CD14-positive monocyte (primary cell): ENCODE data around the gene TEF. TPM values are rescaled to one million over a fixed set of nuclear protein-coding genes. Genes with fewer than 3 reads are reported as not detected.

Experiments used
- DNase-seq, 3 donors: peaks; one replicate each; pipeline ENCODE4 v3.0.0-alpha.2; 2011 to 2022
- H2AFZ ChIP-seq: 2 replicates; pipeline ENCODE4 v1.6.0; 2012; ENCODE audit warnings: mild to moderate bottlenecking, low read depth, low read length, inconsistent platforms; ENCODE audit not compliant: insufficient read depth, poor library complexity, severe bottlenecking
- H3K27ac ChIP-seq, 2 donors: 1 replicate in 1 of 2; 2 replicates in 1 of 2; pipeline ENCODE4 v1.5.1; 2012 to 2013; ENCODE audit warnings: low read length in 2 of 2, control low read depth in 1 of 2, inconsistent platforms in 1 of 2, low read depth in 1 of 2, mild to moderate bottlenecking in 1 of 2
- H3K27me3 ChIP-seq, 2 donors: one replicate each; pipeline versions ENCODE4 v1.6.0 to v1.6.1; 2011 to 2013; ENCODE audit warnings: low read length in 2 of 2; ENCODE audit not compliant: control insufficient read depth in 2 of 2, insufficient read depth in 2 of 2
- H3K36me3 ChIP-seq, 2 donors: replicated peaks in 1 of 2; 1 replicate in 1 of 2; 2 replicates in 1 of 2; pipeline versions ENCODE4 v1.5.1 to v1.6.1; 2012 to 2013; ENCODE audit warnings: low read length in 2 of 2, control low read depth in 1 of 2, inconsistent platforms in 1 of 2, mild to moderate bottlenecking in 1 of 2; ENCODE audit not compliant: insufficient read depth in 2 of 2, control insufficient read depth in 1 of 2
- H3K4me1 ChIP-seq, 2 donors: 1 replicate in 1 of 2; 2 replicates in 1 of 2; pipeline versions ENCODE4 v1.5.1 to v1.6.1; 2012 to 2013; ENCODE audit warnings: low read length in 2 of 2, control low read depth in 1 of 2, inconsistent platforms in 1 of 2, mild to moderate bottlenecking in 1 of 2, moderate library complexity in 1 of 2; ENCODE audit not compliant: insufficient read depth in 2 of 2, control insufficient read depth in 1 of 2
- H3K4me2 ChIP-seq: replicated peaks from 2 replicates; pipeline ENCODE3; 2012; ENCODE audit warnings: low read length, moderate library complexity, mild to moderate bottlenecking; ENCODE audit not compliant: poor library complexity, severe bottlenecking; ENCODE audit errors: extremely low read depth
- H3K4me3 ChIP-seq, 3 experiments: fragments of 200-600 bp in 1 of 3; sonication (generic) in 1 of 3; replicated peaks in 1 of 3; 1 replicate in 2 of 3; 2 replicates in 1 of 3; pipeline ENCODE4 v1.5.1; 2011 to 2013; ENCODE audit warnings: low read length in 3 of 3, mild to moderate bottlenecking in 3 of 3, control low read depth in 2 of 3, low read depth in 2 of 3, inconsistent platforms in 1 of 3, moderate library complexity in 1 of 3
- H3K79me2 ChIP-seq: 2 replicates; pipeline ENCODE4 v1.6.0; 2012; ENCODE audit warnings: mild to moderate bottlenecking, control low read depth, inconsistent platforms, low read length, moderate library complexity; ENCODE audit not compliant: insufficient read depth
- H3K9ac ChIP-seq: 2 replicates; pipeline ENCODE4 v1.6.0; 2017; ENCODE audit warnings: low read length, mild to moderate bottlenecking; ENCODE audit not compliant: insufficient read depth, poor library complexity, severe bottlenecking
- H3K9me3 ChIP-seq, 2 donors: replicated peaks in 1 of 2; 1 replicate in 1 of 2; 2 replicates in 1 of 2; pipeline versions ENCODE4 v1.5.1 to v1.6.1; 2012 to 2013; ENCODE audit warnings: low read length in 2 of 2, control low read depth in 1 of 2; ENCODE audit not compliant: control insufficient read depth in 1 of 2, insufficient read depth in 1 of 2
- H4K20me1 ChIP-seq: 2 replicates; pipeline ENCODE4 v1.6.0; 2012; ENCODE audit warnings: mild to moderate bottlenecking, low read length, control low read depth, moderate library complexity; ENCODE audit not compliant: insufficient read depth
- H3K27ac Mint-ChIP-seq, 7 donors: one replicate each; pipeline ENCODE4 v1.8.0; 2020; ENCODE audit warnings: mild to moderate bottlenecking in 7 of 7, mixed read lengths in 7 of 7, moderate library complexity in 6 of 7, inconsistent platforms in 2 of 7
- H3K27me3 Mint-ChIP-seq, 3 donors: one replicate each; pipeline ENCODE4 v1.8.0; 2021 to 2022; ENCODE audit warnings: low read depth in 3 of 3, mild to moderate bottlenecking in 3 of 3, mixed read lengths in 3 of 3, moderate library complexity in 3 of 3, inconsistent platforms in 1 of 3
- H3K36me3 Mint-ChIP-seq, 2 donors: one replicate each; pipeline ENCODE4 v1.8.0; 2020; ENCODE audit warnings: mixed read lengths in 2 of 2, inconsistent platforms in 1 of 2, mild to moderate bottlenecking in 1 of 2
- H3K4me1 Mint-ChIP-seq: one replicate; pipeline ENCODE4 v1.8.0; 2020; ENCODE audit warnings: mild to moderate bottlenecking, mixed read lengths
- H3K4me3 Mint-ChIP-seq, 2 donors: one replicate each; pipeline ENCODE4 v1.8.0; 2020; ENCODE audit warnings: mild to moderate bottlenecking in 2 of 2, mixed read lengths in 2 of 2, moderate library complexity in 1 of 2
- H3K9me3 Mint-ChIP-seq, 7 donors: one replicate each; pipeline ENCODE4 v1.8.0; 2020 to 2022; ENCODE audit warnings: mixed read lengths in 7 of 7, mild to moderate bottlenecking in 6 of 7, moderate library complexity in 6 of 7, inconsistent platforms in 2 of 7
- WGBS: methylation state at CpG from one replicate; pipeline ENCODE4 v1.1.5; 2013; ENCODE audit warnings: missing lambda C conversion rate; ENCODE audit not compliant: insufficient coverage; 5-methylcytosine and 5-hydroxymethylcytosine counted together
- intact Hi-C, 2 donors: fragments of 100-400 bp; cut with micrococcal nuclease; formaldehyde crosslinking; loops; one replicate each; pipeline versions ENCODE4 v1.15.0 to v1.15.1; 2023
- polyA plus RNA-seq, 3 donors: library from polyadenylated mRNA; depleted of rRNA in 1 of 3; unstranded in 2 of 3; stranded (reverse) in 1 of 3; fragments of 300-500 nt in 2 of 3; fragments of >200 nt in 1 of 3; fragmentation: Illumina TruSeq in 2 of 3; gene quantifications; 1 replicate in 2 of 3; 2 replicates in 1 of 3; pipeline ENCODE4 v1.2.3, GENCODE V29; 2012 to 2021
- TF ChIP-seq, protein P1 (sequence below): fragments of 200-600 bp; IDR thresholded peaks from one replicate; pipeline ENCODE4 v1.8.0; 2022; ENCODE audit warnings: antibody characterized with exemption, mild to moderate bottlenecking

The TEF gene
- polyA plus RNA-seq, 3 donors, result 0.71 to 1.7 (median 1.1) TPM

DNA sequence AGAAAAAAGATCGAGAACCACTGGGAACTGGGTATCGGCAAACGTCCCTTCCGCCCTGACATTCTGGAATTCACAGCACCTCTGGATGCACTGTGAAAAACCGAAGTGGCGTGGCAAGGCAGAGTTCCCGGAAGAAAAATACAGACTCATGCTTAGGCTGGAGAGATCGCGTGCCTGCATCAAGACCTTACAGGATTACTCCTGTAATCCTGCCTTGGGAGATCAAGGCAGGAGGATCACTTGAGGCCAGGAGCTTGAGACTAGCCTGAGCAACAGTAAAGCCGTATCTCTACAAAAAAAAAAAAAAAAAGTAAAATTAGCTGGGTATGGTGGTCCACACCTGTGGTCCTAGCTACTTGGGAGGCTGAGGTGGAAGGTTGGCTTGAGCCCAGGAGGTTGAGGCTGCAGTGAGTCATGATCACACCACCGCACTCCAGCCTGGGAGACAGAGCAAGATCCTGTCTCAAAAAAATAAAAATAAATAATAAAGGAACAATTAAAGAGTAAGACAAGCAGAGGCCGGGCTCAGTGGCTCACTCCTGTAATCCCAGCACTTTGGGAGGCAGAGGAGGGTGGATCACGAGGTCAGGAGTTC, 19.9 kb upstream of the TEF start:
- H3K4me2 ChIP-seq, result no peak overlapping the region
- TF ChIP-seq, protein P1, sequence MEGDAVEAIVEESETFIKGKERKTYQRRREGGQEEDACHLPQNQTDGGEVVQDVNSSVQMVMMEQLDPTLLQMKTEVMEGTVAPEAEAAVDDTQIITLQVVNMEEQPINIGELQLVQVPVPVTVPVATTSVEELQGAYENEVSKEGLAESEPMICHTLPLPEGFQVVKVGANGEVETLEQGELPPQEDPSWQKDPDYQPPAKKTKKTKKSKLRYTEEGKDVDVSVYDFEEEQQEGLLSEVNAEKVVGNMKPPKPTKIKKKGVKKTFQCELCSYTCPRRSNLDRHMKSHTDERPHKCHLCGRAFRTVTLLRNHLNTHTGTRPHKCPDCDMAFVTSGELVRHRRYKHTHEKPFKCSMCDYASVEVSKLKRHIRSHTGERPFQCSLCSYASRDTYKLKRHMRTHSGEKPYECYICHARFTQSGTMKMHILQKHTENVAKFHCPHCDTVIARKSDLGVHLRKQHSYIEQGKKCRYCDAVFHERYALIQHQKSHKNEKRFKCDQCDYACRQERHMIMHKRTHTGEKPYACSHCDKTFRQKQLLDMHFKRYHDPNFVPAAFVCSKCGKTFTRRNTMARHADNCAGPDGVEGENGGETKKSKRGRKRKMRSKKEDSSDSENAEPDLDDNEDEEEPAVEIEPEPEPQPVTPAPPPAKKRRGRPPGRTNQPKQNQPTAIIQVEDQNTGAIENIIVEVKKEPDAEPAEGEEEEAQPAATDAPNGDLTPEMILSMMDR, result no peak
- peaks cover 7 to 22% of the 10 kb centered on the region in 2 donors for H3K36me3 Mint-ChIP-seq
- peaks cover 0 to 3% (median 0%) of the 10 kb centered on the region in 7 donors for H3K9me3 Mint-ChIP-seq
- peaks cover 5% of the 10 kb centered on the region for H3K4me1 Mint-ChIP-seq
- WGBS, result 96% methylated on average over 9 of the region's 13 CpGs
- no peaks in the 10 kb centered on the region for H3K9me3 ChIP-seq
- no peak overlapping the region for H3K4me3 ChIP-seq
- H3K27ac ChIP-seq, result no peak overlapping the region
- no peak for DNase-seq
- H3K79me2 ChIP-seq, result no peaks in the 10 kb centered on the region
- H3K9ac ChIP-seq, result no peak overlapping the region
- peak overlapping the region in 1 of 7 donors; percentile 19 for H3K27ac Mint-ChIP-seq
- H3K27me3 ChIP-seq, result no peaks in the 10 kb centered on the region
- H3K4me3 Mint-ChIP-seq, result no peak overlapping the region
- H3K27me3 Mint-ChIP-seq, result peaks cover 1 to 7% (median 2%) of the 10 kb centered on the region in 3 donors
- intact Hi-C loops, result no loop called here
- H3K36me3 ChIP-seq, result peaks cover 14 to 21% of the 10 kb centered on the region in 2 donors
- H2AFZ ChIP-seq, result no peak overlapping the region
- peaks cover 4 to 5% of the 10 kb centered on the region in 2 donors for H3K4me1 ChIP-seq
- no peaks in the 10 kb centered on the region for H4K20me1 ChIP-seq

DNA sequence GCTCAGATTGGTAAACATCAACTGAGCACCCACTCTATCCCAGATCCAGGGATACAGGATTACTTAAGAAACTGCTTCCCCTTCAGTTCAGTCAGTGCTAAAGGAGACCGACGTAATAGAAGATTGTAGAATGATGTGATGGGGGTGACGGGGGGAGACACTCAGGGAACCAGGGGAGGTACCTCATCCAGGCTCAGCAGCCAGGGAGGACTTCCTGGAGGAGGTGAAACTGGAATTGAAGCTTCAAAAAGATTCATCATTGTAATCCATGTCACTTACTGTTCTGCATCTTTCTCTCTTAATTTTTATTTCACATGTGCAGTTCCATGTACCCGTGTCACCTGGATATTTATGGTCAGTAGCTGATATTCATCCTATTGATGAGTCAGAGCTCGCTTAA, 19.1 kb upstream of the TEF start:
- 100% methylated on average over 2 of the region's 5 CpGs for WGBS
- H3K36me3 Mint-ChIP-seq, result peaks cover 2 to 17% of the 10 kb centered on the region in 2 donors
- H3K27me3 ChIP-seq, result no peaks in the 10 kb centered on the region
- H3K9me3 Mint-ChIP-seq, result peaks cover 0 to 3% (median 0%) of the 10 kb centered on the region in 7 donors
- H3K4me1 Mint-ChIP-seq, result peaks cover 11% of the 10 kb centered on the region
- H3K4me3 ChIP-seq, result no peak overlapping the region
- peaks cover 11 to 13% of the 10 kb centered on the region in 2 donors for H3K4me1 ChIP-seq
- H3K9me3 ChIP-seq, result no peaks in the 10 kb centered on the region
- no peaks in the 10 kb centered on the region for H3K79me2 ChIP-seq
- no peak overlapping the region for H3K4me2 ChIP-seq
- H4K20me1 ChIP-seq, result no peaks in the 10 kb centered on the region
- H3K27ac Mint-ChIP-seq, result no peak overlapping the region
- intact Hi-C loops, result no loop called here
- peaks cover 8 to 13% of the 10 kb centered on the region in 2 donors for H3K36me3 ChIP-seq
- H2AFZ ChIP-seq, result no peak overlapping the region
- no peak overlapping the region for H3K27ac ChIP-seq
- H3K4me3 Mint-ChIP-seq, result no peak overlapping the region
- H3K9ac ChIP-seq, result no peak overlapping the region
- H3K27me3 Mint-ChIP-seq, result peaks cover 1 to 7% (median 2%) of the 10 kb centered on the region in 3 donors
- no peak for DNase-seq
- TF ChIP-seq, protein P1, result no peak
